ENCODE data around the gene KRT83.

KRT83 gene

GRCh38 chr12:52314511-52314910 is 6.7 kb downstream of the KRT83 start:
- no peak for TF ChIP-seq EZH2phosphoT487 (IDR thresholded peaks at IDR 0.05; ENCODE audit: low read depth)
- TF ChIP-seq CTCF (IDR thresholded peaks at IDR 0.05; ENCODE audit: low read depth, low read length), result no peak
- no peak overlapping the region for H3K4me2 ChIP-seq (ENCODE audit: low read length)
- H3K36me3 ChIP-seq (replicated peaks; ENCODE audit: low read depth, low read length), result no peaks in the 10 kb centered on the region
- H3K79me2 ChIP-seq (ENCODE audit: low read length), result no peaks in the 10 kb centered on the region
- H3K9ac ChIP-seq (ENCODE audit: low read length), result no peak overlapping the region
- no peak overlapping the region for H3K4me3 ChIP-seq (ENCODE audit: low read length)
- no peaks in the 10 kb centered on the region for H3K4me1 ChIP-seq (ENCODE audit: low read length)
- no peak overlapping the region for H3K27ac ChIP-seq (ENCODE audit: low read length)
- H3K27me3 ChIP-seq (ENCODE audit: low read depth, low read length), result peaks cover 37% of the 10 kb centered on the region
- no peaks in the 10 kb centered on the region for H3K9me3 ChIP-seq (ENCODE audit: insufficient read depth, low read length)
- no peak overlapping the region for H2AFZ ChIP-seq (ENCODE audit: low read depth, low read length)
- H4K20me1 ChIP-seq (ENCODE audit: insufficient read depth, low read length), result no peaks in the 10 kb centered on the region

GRCh38 chr12:52313926-52314325 is 7.3 kb downstream of the KRT83 start:
- no peaks in the 10 kb centered on the region for H4K20me1 ChIP-seq (ENCODE audit: insufficient read depth, low read length)
- H3K27ac ChIP-seq (ENCODE audit: low read length), result no peak overlapping the region
- no peaks in the 10 kb centered on the region for H3K4me1 ChIP-seq (ENCODE audit: low read length)
- no peak overlapping the region for H2AFZ ChIP-seq (ENCODE audit: low read depth, low read length)
- no peaks in the 10 kb centered on the region for H3K79me2 ChIP-seq (ENCODE audit: low read length)
- no peak overlapping the region for H3K9ac ChIP-seq (ENCODE audit: low read length)
- H3K36me3 ChIP-seq (replicated peaks; ENCODE audit: low read depth, low read length), result no peaks in the 10 kb centered on the region
- no peak overlapping the region for H3K4me3 ChIP-seq (ENCODE audit: low read length)
- H3K27me3 ChIP-seq (ENCODE audit: low read depth, low read length), result peaks cover 34% of the 10 kb centered on the region
- TF ChIP-seq EZH2phosphoT487 (IDR thresholded peaks at IDR 0.05; ENCODE audit: low read depth) (no peak), CTCF (IDR thresholded peaks at IDR 0.05; ENCODE audit: low read depth, low read length) (no peak)
- H3K4me2 ChIP-seq (ENCODE audit: low read length), result no peak overlapping the region
- no peaks in the 10 kb centered on the region for H3K9me3 ChIP-seq (ENCODE audit: insufficient read depth, low read length)

GRCh38 chr12:52313461-52313860 is 7.7 kb downstream of the KRT83 start:
- Histone ChIP-seq H3K4me2 (ENCODE audit: low read length) (no peak overlapping the region), H4K20me1 (ENCODE audit: insufficient read depth, low read length) (no peaks in the 10 kb centered on the region), H3K27ac (ENCODE audit: low read length) (no peak overlapping the region), H3K4me1 (ENCODE audit: low read length) (no peaks in the 10 kb centered on the region), H3K9ac (ENCODE audit: low read length) (no peak overlapping the region), H3K27me3 (ENCODE audit: low read depth, low read length) (peaks cover 34% of the 10 kb centered on the region), H3K9me3 (ENCODE audit: insufficient read depth, low read length) (no peaks in the 10 kb centered on the region), H3K36me3 (replicated peaks; ENCODE audit: low read depth, low read length) (no peaks in the 10 kb centered on the region), H3K79me2 (ENCODE audit: low read length) (no peaks in the 10 kb centered on the region), H2AFZ (ENCODE audit: low read depth, low read length) (no peak overlapping the region), H3K4me3 (ENCODE audit: low read length) (no peak overlapping the region)
- TF ChIP-seq EZH2phosphoT487 (IDR thresholded peaks at IDR 0.05; ENCODE audit: low read depth), result no peak
- TF ChIP-seq CTCF (IDR thresholded peaks at IDR 0.05; ENCODE audit: low read depth, low read length), result no peak

- H3K9ac ChIP-seq (ENCODE audit: low read length), result no peak overlapping the region
- H3K4me2 ChIP-seq (ENCODE audit: low read length), result no peak overlapping the region
- no peaks in the 10 kb centered on the region for H3K79me2 ChIP-seq (ENCODE audit: low read length)
- H2AFZ ChIP-seq (ENCODE audit: low read depth, low read length), result no peak overlapping the region
- H3K36me3 ChIP-seq (replicated peaks; ENCODE audit: low read depth, low read length), result no peaks in the 10 kb centered on the region
- no peaks in the 10 kb centered on the region for H3K9me3 ChIP-seq (ENCODE audit: insufficient read depth, low read length)
- no peak overlapping the region for H3K4me3 ChIP-seq (ENCODE audit: low read length)
- no peaks in the 10 kb centered on the region for H4K20me1 ChIP-seq (ENCODE audit: insufficient read depth, low read length)
- H3K4me1 ChIP-seq (ENCODE audit: low read length), result no peaks in the 10 kb centered on the region
- no peak overlapping the region for H3K27ac ChIP-seq (ENCODE audit: low read length)
- TF ChIP-seq CTCF (IDR thresholded peaks at IDR 0.05; ENCODE audit: low read depth, low read length) (no peak), EZH2phosphoT487 (IDR thresholded peaks at IDR 0.05; ENCODE audit: low read depth) (no peak)
- H3K27me3 ChIP-seq (ENCODE audit: low read depth, low read length), result peaks cover 34% of the 10 kb centered on the region
Measured at GRCh38 chr12:52312086-52312485, 9.1 kb downstream of the KRT83 start.
